HG03439 (cell line): ENCODE results near the gene FAM50B.
"Not testable (repeated sequence)": the region's sequence is repeated elsewhere in the genome, so short reads cannot be mapped to it uniquely, and the experiment has no call there.

Experiments
- ATAC-seq: cut with Tn5 transposase; IDR thresholded peaks from one replicate; pipeline ENCODE4 v1.9.1; 2021; ENCODE audit warnings: mild to moderate bottlenecking, moderate library complexity; ENCODE audit not compliant: unreplicated experiment

FAM50B gene

GRCh38 chr6:3847521-3847920, 1.7 kb upstream of the FAM50B start:
- no peak for ATAC-seq

- ATAC-seq: no peak
Measured at GRCh38 chr6:3848380-3848779, 793 bp upstream of the FAM50B start.

GRCh38 chr6:3849681-3850450, 693 bp downstream of the FAM50B start:
- ATAC-seq: no peak

DNA sequence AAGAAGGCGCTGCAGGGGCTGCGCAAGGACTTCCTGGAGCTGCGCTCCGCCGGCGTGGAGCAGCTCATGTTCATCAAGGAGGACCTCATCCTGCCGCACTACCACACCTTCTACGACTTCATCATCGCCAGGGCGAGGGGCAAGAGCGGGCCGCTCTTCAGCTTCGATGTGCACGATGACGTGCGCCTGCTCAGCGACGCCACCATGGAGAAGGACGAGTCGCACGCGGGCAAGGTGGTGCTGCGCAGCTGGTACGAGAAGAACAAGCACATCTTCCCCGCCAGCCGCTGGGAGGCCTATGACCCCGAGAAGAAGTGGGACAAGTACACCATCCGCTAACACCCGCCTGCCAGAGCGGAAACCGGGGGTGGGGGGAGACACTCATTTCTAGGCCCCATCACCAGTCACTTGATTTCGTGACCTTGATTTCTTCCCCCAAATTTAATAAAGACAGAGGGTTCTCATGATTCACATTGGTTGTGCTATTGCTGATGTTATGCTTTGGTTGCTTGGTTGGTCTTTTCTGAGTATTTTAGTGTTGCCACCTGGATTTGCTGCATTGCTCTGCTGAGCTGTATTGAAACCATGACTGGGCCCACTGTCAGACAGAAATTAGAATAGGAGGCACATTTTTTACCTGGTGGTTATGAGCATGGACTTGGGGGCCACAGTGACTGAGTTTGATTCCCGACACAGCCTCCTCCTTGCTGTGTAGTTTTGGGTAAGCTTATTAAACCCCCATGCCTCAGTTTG, 1.5 kb downstream of the FAM50B start:
- ATAC-seq: no peak

- ATAC-seq: no peak
Measured at GRCh38 chr6:3851839-3852238, 2.7 kb downstream of the FAM50B start.

- no peak for ATAC-seq
Measured at GRCh38 chr6:3852391-3852790, 3.2 kb downstream of the FAM50B start.

DNA sequence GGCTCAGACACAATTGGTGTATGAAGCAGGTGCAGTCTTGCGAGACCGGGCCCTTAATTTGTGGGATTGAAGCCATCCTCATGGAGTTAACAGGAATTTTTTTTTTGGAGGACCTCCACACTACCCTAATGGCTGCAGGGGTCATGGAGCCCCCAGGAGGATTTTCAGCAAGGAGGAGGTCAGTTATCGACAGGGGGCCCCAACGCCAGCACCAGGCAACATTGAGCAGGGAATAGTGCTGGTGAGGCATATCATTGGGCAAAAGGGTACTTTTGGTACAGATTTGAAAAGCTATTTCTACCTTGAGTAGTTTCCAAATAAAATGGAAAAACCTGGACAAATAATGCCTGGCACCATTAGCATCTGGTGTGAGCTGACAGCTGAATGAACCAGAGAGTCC, 6.7 kb downstream of the FAM50B start:
- ATAC-seq: no peak

DNA sequence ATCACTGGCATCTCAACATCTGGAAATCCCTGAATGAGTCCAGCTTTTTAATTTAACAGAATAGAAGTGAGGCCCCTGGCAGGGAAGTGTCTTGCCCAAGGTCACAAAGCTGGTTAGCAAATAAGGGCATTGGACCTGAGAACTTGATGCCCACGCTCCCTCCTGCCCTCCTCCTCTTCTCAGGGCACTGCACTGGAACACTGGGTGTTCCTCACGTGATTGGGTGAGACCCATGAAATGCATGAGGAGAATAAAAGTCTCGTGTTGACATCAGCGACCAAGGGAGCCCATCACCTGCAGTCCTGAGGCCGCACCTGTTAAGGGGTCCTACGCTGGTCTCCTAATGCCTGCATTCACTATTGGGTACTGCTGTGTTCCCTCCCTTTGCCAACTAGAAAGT, 7.4 kb downstream of the FAM50B start:
- no peak for ATAC-seq

GRCh38 chr6:3857468-3858456, 8.6 kb downstream of the FAM50B start:
- ATAC-seq: no peak

DNA sequence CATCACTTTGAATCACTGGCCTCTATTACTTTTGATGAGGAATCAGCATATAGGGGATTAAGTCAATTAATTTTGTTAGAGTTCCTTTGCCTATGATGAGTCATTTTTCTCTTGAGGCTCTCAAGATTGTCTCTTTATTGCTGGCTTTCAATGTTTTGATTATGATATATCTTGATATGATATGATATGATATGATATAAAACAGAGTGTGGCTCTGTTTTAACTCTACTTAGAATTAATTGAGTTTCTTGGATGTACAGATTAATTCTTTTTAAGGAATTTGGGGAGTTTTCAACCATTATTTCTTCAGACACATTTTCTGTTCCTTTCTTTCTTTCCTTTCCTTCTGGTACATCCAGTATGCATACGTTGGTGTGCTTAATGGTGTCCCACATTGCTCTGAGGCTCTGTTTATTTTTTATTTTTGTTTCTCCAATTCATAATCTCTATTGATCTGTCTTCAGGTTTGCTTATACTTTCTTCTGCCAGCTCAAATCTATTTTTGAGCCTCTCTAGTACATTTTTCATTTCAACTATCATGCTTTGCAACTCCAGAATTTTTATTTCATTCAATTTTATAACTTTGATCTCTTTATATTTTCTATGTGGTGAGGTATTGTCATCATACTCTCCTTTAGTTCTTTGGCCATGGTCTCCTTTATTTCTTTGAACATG, 10.8 kb downstream of the FAM50B start:
- ATAC-seq: no peak

- no peak for ATAC-seq
Measured at GRCh38 chr6:3861424-3861823, 12.3 kb downstream of the FAM50B start.

DNA sequence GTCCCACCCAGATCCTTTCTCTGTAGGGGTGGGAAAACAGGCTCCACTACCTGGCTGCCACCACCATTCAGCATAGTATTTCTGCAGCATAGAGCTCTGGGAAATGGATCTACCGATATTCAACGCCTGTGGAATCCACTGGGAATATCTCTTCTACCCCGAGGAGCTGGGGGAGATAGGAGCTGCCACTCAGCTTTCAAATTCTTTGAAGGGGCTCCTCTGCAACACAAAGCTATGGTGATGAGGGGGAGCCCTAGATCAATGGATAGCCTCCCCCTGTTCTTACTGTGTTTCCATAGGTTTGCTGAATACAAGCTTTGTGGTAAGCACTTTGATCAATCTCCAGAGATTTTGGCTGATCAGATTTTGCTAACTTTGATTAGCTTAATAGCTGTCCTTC, 12.9 kb downstream of the FAM50B start:
- ATAC-seq: no peak

- ATAC-seq: not testable (repeated sequence)
Measured at GRCh38 chr6:3863322-3863721, 14.1 kb downstream of the FAM50B start.

- ATAC-seq: no peak
Measured at GRCh38 chr6:3865463-3865862, 16.3 kb downstream of the FAM50B start.

DNA sequence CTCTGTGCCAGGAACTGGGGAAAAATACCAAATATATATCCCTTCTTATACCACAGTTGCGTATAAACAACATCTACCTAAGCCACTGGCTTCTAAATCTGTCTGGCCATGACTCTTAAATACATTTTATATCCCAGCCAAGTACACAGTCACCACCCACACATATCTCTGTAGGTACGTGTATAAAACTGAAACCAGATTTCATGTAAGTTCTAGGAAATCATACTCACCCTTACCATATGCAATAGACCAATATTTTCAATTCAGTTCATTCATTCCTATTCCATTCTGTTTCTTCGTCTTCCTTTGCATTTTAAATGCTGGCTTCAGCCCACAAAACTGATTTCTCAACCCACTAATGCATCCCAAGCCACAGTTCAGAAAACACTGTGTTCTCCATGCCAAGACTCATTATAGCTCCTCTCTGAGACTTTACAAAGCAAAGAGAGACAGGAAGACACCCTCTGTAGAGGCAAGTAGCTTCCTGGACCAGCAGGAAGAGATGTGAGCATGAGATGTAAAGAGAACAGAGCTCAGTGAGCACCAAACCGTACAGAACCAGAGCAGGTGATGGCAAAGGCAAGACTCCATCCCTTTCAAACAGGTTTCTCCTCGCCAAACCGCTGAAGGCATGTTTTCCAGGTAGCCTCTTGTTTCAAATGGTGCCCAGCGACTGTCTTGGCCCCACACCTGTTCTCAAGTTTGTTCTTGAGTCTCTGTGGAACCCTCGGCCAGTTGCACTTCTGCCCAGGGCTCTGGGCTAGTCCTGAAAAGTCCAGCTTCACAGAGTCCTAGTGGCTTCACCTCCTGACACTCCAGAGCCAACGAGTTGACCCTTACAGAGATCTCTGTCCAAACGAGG, 18.7 kb downstream of the FAM50B start:
- ATAC-seq: no peak

DNA sequence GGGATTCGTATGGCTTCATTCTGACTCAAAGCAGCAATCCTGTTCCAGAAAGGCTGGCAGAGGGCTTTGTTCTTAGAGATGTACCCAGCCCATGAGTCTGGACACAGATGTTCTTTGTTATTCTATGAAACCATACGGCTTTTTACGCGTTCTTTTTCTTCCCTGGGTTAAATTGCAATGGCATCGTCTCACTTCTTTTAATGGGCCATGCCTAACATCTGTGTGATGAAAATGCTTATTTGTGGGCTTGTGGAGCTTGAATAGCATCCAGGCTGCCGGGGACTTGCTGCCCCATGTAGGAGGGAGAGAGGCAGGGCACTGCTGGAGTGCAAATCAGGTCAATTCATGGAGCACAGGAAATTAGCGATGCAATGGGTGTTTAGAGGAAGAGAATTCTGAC, 19.4 kb downstream of the FAM50B start:
- ATAC-seq: no peak

DNA sequence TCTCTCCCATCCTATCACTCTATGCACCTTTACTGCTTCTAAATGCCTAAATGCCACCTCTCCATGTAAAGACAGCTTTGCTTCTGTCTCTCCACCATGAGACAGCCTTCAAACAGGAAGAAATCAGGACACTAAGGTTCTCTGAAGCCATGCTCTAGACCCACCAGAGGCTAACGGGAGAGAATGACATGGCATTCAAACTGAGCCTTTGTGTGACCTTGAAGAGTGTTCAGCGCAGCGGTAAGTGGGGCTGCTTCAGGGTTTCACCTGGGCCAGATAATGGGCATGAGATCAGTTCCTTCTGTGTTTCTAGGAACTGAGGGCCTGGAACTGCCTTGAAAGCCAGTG, 20.1 kb downstream of the FAM50B start:
- no peak for ATAC-seq

GRCh38 chr6:3869632-3870527, 20.7 kb downstream of the FAM50B start:
- ATAC-seq: no peak

GRCh38 chr6:3870528-3870925, 21.4 kb downstream of the FAM50B start:
- no peak for ATAC-seq
